Measurements from ENCODE around the gene CRYAA. TPM values are rescaled to one million over a fixed set of nuclear protein-coding genes. Genes with fewer than 3 reads are reported as not detected.

Gene CRYAA
- total and polyA plus RNA-seq, 2 of the 8 experiments (the other 6 are each of a cell fraction or from before 2014, with no cell fraction given): not detected

DNA sequence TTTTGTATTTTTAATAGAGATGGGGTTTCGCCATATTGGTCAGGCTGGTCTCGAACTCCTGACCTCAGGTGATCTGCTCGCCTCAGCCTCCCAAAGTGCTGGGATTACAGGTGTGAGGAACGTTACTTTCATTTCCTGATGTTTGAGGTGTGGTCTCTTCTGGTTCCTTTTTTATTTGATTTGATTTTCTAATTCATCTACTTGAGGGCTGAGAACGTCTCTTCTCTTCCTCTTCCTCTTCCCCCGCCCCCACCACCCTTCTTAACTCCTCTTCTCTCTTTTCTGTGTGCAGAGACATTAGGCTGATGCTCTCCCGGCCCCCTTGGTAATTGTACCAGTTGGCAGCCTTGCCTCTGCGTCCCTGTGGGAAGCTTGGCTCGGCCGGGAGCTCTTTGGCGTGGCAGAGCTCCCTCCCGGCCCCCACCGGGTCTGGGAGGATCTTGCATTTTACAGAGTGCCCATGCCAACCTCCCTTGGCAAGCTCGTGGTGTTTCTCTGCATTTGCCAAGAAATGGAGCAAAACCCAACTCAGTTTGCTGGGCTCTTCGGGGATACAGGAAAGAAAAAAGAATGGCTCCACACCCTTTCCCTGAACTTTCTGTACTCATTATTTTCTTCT is 19.9 kb downstream of the CRYAA start:
- Histone ChIP-seq H2AFZ (ENCODE audit: low read length) (no peak overlapping the region), H3K23me2 (ENCODE audit: low read depth, low read length) (peaks cover 4% of the 10 kb centered on the region; the same call in 1 of the 2 replicates)
- CTCF ChIA-PET (ENCODE audit: partially characterized antibody): interaction anchor here (0.8 kb wide), 1 partner anchor 91 kb away, joined by 5 read pairs; no protein-coding TSS in a partner anchor

More for the DNA sequence above, 19.9 kb downstream of the CRYAA start:
- TF ChIP-seq, protein P1, sequence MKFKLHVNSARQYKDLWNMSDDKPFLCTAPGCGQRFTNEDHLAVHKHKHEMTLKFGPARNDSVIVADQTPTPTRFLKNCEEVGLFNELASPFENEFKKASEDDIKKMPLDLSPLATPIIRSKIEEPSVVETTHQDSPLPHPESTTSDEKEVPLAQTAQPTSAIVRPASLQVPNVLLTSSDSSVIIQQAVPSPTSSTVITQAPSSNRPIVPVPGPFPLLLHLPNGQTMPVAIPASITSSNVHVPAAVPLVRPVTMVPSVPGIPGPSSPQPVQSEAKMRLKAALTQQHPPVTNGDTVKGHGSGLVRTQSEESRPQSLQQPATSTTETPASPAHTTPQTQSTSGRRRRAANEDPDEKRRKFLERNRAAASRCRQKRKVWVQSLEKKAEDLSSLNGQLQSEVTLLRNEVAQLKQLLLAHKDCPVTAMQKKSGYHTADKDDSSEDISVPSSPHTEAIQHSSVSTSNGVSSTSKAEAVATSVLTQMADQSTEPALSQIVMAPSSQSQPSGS (IDR thresholded peaks at IDR 0.05; ENCODE audit: low read length): no peak
- TF ChIP-seq, protein P2, sequence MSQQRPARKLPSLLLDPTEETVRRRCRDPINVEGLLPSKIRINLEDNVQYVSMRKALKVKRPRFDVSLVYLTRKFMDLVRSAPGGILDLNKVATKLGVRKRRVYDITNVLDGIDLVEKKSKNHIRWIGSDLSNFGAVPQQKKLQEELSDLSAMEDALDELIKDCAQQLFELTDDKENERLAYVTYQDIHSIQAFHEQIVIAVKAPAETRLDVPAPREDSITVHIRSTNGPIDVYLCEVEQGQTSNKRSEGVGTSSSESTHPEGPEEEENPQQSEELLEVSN (IDR thresholded peaks at IDR 0.05): no peak
- no peak for TF ChIP-seq SIX5 (IDR thresholded peaks at IDR 0.05; ENCODE audit: low read depth, low read length)
- TF ChIP-seq SP2 (IDR thresholded peaks at IDR 0.05; ENCODE audit: low read length): no peak
- no peak for TF ChIP-seq ASH2L (IDR thresholded peaks at IDR 0.05; ENCODE audit: low read length)
- no peak for TF ChIP-seq JUND (IDR thresholded peaks at IDR 0.05; ENCODE audit: low read length)
- no peak for TF ChIP-seq HDAC2 (IDR thresholded peaks at IDR 0.05; ENCODE audit: borderline replicate concordance in 1 of 2, low read depth in 2 of 2, low read length in 2 of 2)
- TF ChIP-seq SAP30 (IDR thresholded peaks at IDR 0.05; ENCODE audit: insufficient read depth, insufficient replicate concordance, low read length): no peak
- H2BK120ac ChIP-seq (replicated peaks; ENCODE audit: low read depth, low read length): no peak overlapping the region
- no peaks in the 10 kb centered on the region for H3K79me1 ChIP-seq (ENCODE audit: low read depth, low read length)
- no peak overlapping the region for H2BK5ac ChIP-seq (ENCODE audit: low read depth, low read length)
- no peak overlapping the region for H3K4me2 ChIP-seq (ENCODE audit: insufficient read depth in 1 of 2, low read depth in 2 of 2, low read length in 2 of 2)
- no peaks in the 10 kb centered on the region for H3K79me2 ChIP-seq (ENCODE audit: control insufficient read depth in 1 of 2, insufficient read depth in 2 of 2, low read length in 2 of 2)
- no peak overlapping the region for H3K18ac ChIP-seq (ENCODE audit: extremely low read depth, low read length)
- H3K23ac ChIP-seq (ENCODE audit: insufficient read length): no peak overlapping the region
- H2BK12ac ChIP-seq (ENCODE audit: low read depth, low read length): no peak overlapping the region
- no peak overlapping the region for H3K56ac ChIP-seq (replicated peaks; ENCODE audit: insufficient read length, low read depth, low read length)
- H3K4me1 ChIP-seq (replicated peaks in 1 of 4; ENCODE audit: control insufficient read depth in 3 of 4, insufficient read depth in 4 of 4, low read length in 3 of 4): 0 out of 7 replicates have a peak, but pooled peaks cover 0 to 2% (median 0%) of the 10 kb centered on the region in 4 experiments
- POLR2A ChIA-PET (ENCODE audit: partially characterized antibody): no interaction called here
- no peaks in the 10 kb centered on the region for H3K9me3 ChIP-seq (ENCODE audit: insufficient read depth in 2 of 2, low read depth in 1 of 2, low read length in 1 of 2)
- DNase-seq (ENCODE audit: low read depth in 1 of 2, low spot score in 2 of 2) (no peak), FAIRE-seq (no peak)
- no peak overlapping the region for H2BK20ac ChIP-seq (ENCODE audit: low read length)
- H3K4me3 ChIP-seq (ENCODE audit: extremely low read depth in 1 of 4, insufficient read depth in 2 of 4, low read depth in 3 of 4, low read length in 4 of 4): no peak overlapping the region
- no peaks in the 10 kb centered on the region for H3K36me3 ChIP-seq (ENCODE audit: control insufficient read depth in 2 of 4, insufficient read depth in 4 of 4, low read length in 3 of 4)
- H3K9ac ChIP-seq (replicated peaks in 1 of 4; ENCODE audit: extremely low read depth in 1 of 4, low read depth in 3 of 4, low read length in 3 of 4): no peak overlapping the region
- 89% methylated on average over 15 of the region's 15 CpGs; no CpG with 5 or more reads in 1 of the 2 experiments for WGBS, 2 experiments (ENCODE audit: extremely low coverage in 1 of 2, insufficient coverage in 1 of 2, insufficient read length in 1 of 2, insufficient replicate concordance in 2 of 2, low coverage in 1 of 2, low lambda C conversion rate in 2 of 2, missing lambda C conversion rate in 1 of 2)
- H2BK15ac ChIP-seq (ENCODE audit: low read length): no peak overlapping the region
- no peak overlapping the region for H4K5ac ChIP-seq (ENCODE audit: insufficient read length, low read depth, low read length)
- H2AK5ac ChIP-seq (ENCODE audit: low read depth, low read length): no peak overlapping the region
- no peak overlapping the region for H3K4ac ChIP-seq (replicated peaks; ENCODE audit: insufficient read length, low read depth, low read length)
- H4K20me1 ChIP-seq (replicated peaks in 1 of 2; ENCODE audit: control insufficient read depth in 1 of 2, insufficient read depth in 2 of 2, low read length in 2 of 2): peaks cover 0 to 3% of the 10 kb centered on the region in 2 experiments
- no peak overlapping the region for H3K27ac ChIP-seq (ENCODE audit: low read depth, low read length)
- H3K14ac ChIP-seq (ENCODE audit: insufficient read length): no peak overlapping the region
- H4K91ac ChIP-seq (replicated peaks; ENCODE audit: insufficient read length, low read length): no peak overlapping the region
- H4K8ac ChIP-seq (ENCODE audit: extremely low read depth, insufficient read depth, low read length): no peak overlapping the region
- H3K27me3 ChIP-seq (replicated peaks in 1 of 4; ENCODE audit: control insufficient read depth in 3 of 4, extremely low read depth in 1 of 4, insufficient read depth in 3 of 4, low read length in 3 of 4): no peaks in the 10 kb centered on the region
